Mesothelial cell of epicardium (in vitro differentiated cells): ENCODE data around the gene PIP4K2C. TPM values are rescaled to one million over a fixed set of nuclear protein-coding genes. Genes with fewer than 3 reads are reported as not detected.
"Not testable (repeated sequence)": the region's sequence is repeated elsewhere in the genome, so short reads cannot be mapped to it uniquely, and the experiment has no call there.

Experiments
- DNase-seq, 2 experiments: peaks; one replicate each; pipeline ENCODE4 v3.0.0; 2021; ENCODE audit warnings: low spot score in 2 of 2; ENCODE audit not compliant: unreplicated experiment in 2 of 2
- H3K27ac Mint-ChIP-seq: 2 replicates; pipeline ENCODE4 v1.8.0; 2021; ENCODE audit warnings: mixed read lengths
- H3K27me3 Mint-ChIP-seq: 2 replicates; pipeline ENCODE4 v1.8.0; 2021; ENCODE audit warnings: low read depth, mixed read lengths
- H3K36me3 Mint-ChIP-seq: 2 replicates; pipeline ENCODE4 v1.8.0; 2021; ENCODE audit warnings: mixed read lengths
- H3K4me1 Mint-ChIP-seq: 2 replicates; pipeline ENCODE4 v1.8.0; 2021; ENCODE audit warnings: mixed read lengths
- H3K4me3 Mint-ChIP-seq: 2 replicates; pipeline ENCODE4 v1.8.0; 2021; ENCODE audit warnings: mild to moderate bottlenecking, moderate library complexity, mixed read lengths
- H3K9me3 Mint-ChIP-seq: 2 replicates; pipeline ENCODE4 v1.8.0; 2021; ENCODE audit warnings: mixed read lengths
- total RNA-seq: library from RNA; stranded (reverse); gene quantifications from 3 replicates; pipeline ENCODE4 v1.2.1, GENCODE V29; 2021
- TF ChIP-seq, protein P1 (sequence below): fragments of 200-600 bp; sonication (generic); IDR thresholded peaks from one replicate; pipeline ENCODE4 v1.5.0; 2021; ENCODE audit warnings: antibody characterized with exemption; ENCODE audit not compliant: unreplicated experiment

The PIP4K2C gene
- total RNA-seq, 1 donor from 2014 or later = 24.2 TPM

- H3K4me3 Mint-ChIP-seq = no peak overlapping the region
- H3K4me1 Mint-ChIP-seq = peaks cover 5% of the 10 kb centered on the region
- DNase-seq = no peak
These were observed 36.5 kb upstream of the PIP4K2C start for GRCh38 chr12:57554453-57554852.

DNA sequence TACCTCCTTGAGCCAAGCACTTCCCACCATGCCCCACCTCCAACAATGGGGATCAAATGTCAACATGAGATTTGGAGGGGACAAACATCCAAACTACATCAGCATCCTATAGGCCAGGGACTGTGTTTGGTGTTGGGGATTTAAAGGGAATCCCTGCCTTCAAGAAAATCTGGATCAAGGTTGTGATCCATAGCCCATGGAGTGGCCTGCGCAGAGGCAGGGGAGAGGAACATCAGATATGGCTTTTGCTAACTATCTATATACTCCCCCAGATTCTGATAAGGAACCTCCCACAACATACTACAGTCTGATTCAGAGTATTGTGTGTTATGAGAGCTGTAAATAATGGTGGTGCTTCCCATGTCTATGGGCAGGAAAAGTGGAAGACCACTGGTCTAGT lies 36.1 kb upstream of the PIP4K2C start:
- Mint-ChIP-seq H3K27me3 (peaks cover 57% of the 10 kb centered on the region), H3K4me3 (no peak overlapping the region), H3K36me3 (no peaks in the 10 kb centered on the region), H3K27ac (no peak overlapping the region), H3K4me1 (peaks cover 5% of the 10 kb centered on the region), H3K9me3 (no peaks in the 10 kb centered on the region)
- TF ChIP-seq, protein P1, sequence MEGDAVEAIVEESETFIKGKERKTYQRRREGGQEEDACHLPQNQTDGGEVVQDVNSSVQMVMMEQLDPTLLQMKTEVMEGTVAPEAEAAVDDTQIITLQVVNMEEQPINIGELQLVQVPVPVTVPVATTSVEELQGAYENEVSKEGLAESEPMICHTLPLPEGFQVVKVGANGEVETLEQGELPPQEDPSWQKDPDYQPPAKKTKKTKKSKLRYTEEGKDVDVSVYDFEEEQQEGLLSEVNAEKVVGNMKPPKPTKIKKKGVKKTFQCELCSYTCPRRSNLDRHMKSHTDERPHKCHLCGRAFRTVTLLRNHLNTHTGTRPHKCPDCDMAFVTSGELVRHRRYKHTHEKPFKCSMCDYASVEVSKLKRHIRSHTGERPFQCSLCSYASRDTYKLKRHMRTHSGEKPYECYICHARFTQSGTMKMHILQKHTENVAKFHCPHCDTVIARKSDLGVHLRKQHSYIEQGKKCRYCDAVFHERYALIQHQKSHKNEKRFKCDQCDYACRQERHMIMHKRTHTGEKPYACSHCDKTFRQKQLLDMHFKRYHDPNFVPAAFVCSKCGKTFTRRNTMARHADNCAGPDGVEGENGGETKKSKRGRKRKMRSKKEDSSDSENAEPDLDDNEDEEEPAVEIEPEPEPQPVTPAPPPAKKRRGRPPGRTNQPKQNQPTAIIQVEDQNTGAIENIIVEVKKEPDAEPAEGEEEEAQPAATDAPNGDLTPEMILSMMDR = no peak
- DNase-seq = no peak

More at GRCh38 chr12:57554453-57554852, 36.5 kb upstream of the PIP4K2C start:
- no peaks in the 10 kb centered on the region for H3K9me3 Mint-ChIP-seq
- H3K27me3 Mint-ChIP-seq = peaks cover 59% of the 10 kb centered on the region
- H3K36me3 Mint-ChIP-seq = no peaks in the 10 kb centered on the region
- TF ChIP-seq, protein P1 = no peak
- no peak overlapping the region for H3K27ac Mint-ChIP-seq

GRCh38 chr12:57558864-57559263 lies 32.1 kb upstream of the PIP4K2C start:
- Mint-ChIP-seq H3K27ac (no peak overlapping the region), H3K4me3 (no peak overlapping the region), H3K27me3 (peaks cover 49% of the 10 kb centered on the region), H3K36me3 (no peaks in the 10 kb centered on the region), H3K9me3 (no peaks in the 10 kb centered on the region), H3K4me1 (peaks cover 2% of the 10 kb centered on the region)
- TF ChIP-seq, protein P1 = no peak
- DNase-seq = no peak

GRCh38 chr12:57560516-57560915 lies 30.5 kb upstream of the PIP4K2C start:
- Mint-ChIP-seq H3K9me3 (no peaks in the 10 kb centered on the region), H3K36me3 (no peaks in the 10 kb centered on the region), H3K4me1 (no peaks in the 10 kb centered on the region), H3K27ac (no peak overlapping the region), H3K4me3 (no peak overlapping the region), H3K27me3 (peaks cover 48% of the 10 kb centered on the region)
- TF ChIP-seq, protein P1 = no peak
- DNase-seq = no peak

- H3K36me3 Mint-ChIP-seq, DNase-seq, H3K4me3 Mint-ChIP-seq, H3K9me3 Mint-ChIP-seq, H3K4me1 Mint-ChIP-seq, H3K27ac Mint-ChIP-seq: not testable (repeated sequence)
- H3K27me3 Mint-ChIP-seq = peaks cover 48% of the 10 kb centered on the region
These were observed 29.9 kb upstream of the PIP4K2C start for GRCh38 chr12:57561117-57561516.

DNA sequence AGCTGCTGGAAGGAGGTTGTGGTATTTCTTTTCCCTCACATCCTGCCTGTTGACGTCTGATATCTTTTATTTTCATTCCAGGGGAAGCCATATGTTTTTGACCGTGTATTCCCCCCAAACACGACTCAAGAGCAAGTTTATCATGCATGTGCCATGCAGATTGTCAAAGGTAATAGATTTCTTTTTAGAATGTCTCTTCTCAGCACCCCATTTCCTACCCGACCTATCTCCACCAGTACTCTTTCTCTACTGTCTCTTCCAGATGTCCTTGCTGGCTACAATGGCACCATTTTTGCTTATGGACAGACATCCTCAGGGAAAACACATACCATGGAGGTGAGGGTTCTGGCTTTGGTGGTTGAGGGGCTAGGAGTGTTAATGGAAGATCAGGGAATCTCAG lies 27.6 kb upstream of the PIP4K2C start:
- no peak overlapping the region for H3K4me3 Mint-ChIP-seq
- TF ChIP-seq, protein P1 = no peak
- no peak overlapping the region for H3K27ac Mint-ChIP-seq
- H3K9me3 Mint-ChIP-seq = no peaks in the 10 kb centered on the region
- DNase-seq = no peak
- H3K4me1 Mint-ChIP-seq = no peaks in the 10 kb centered on the region
- H3K27me3 Mint-ChIP-seq = peaks cover 48% of the 10 kb centered on the region
- no peaks in the 10 kb centered on the region for H3K36me3 Mint-ChIP-seq
